Measurements from ENCODE around the gene PTGES3L. TPM values are rescaled to one million over a fixed set of nuclear protein-coding genes. Genes with fewer than 3 reads are reported as not detected.

The PTGES3L gene
- total RNA-seq, 2 donors from 2014 or later = 3.4 to 3.9 TPM

DNA sequence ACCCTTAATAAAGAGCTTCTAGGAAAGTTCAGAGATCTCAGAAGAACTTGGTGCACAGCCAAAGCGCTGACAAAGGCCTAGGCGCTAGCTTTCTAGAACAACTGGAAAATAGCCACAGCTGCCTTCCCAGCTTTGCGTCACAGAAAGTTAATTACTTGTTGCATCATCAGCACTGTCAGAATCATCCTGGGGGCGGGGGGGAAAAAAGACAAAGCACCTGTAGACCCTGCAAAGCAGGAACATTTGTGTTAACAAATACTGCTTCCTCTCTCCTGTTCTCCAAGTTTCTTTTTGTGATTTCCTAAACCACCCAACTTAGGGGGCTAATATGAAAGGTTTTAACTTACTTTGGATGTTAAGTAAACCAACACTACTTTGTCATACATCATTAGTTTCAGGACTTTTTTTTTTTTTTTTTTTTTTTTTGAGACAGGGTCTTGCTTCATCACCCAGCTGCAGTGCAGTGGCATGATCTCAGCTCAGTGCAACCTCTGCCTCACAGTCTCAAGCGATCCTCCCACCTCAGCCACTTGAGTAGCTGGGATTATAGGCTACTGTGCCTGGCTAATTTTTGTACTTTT, 10.8 kb downstream of the PTGES3L start:
- Histone ChIP-seq H3K27ac (no peak overlapping the region), H3K4me1 (replicated peaks) (no peaks in the 10 kb centered on the region), H3K36me3 (no peaks in the 10 kb centered on the region), H3K9me3 (no peaks in the 10 kb centered on the region), H3K27me3 (replicated peaks; ENCODE audit: insufficient read depth) (no peaks in the 10 kb centered on the region), H3K4me3 (no peak overlapping the region)
- TF ChIP-seq POLR2A (IDR thresholded peaks at IDR 0.05) (no peak), POLR2AphosphoS5 (IDR thresholded peaks at IDR 0.05) (no peak), CTCF (IDR thresholded peaks at IDR 0.05) (no peak)
- no peak for DNase-seq (ENCODE audit: low spot score)
- intact Hi-C loops (cut with DNase I) = no loop called here
- 41% methylated on average over 5 of the region's 5 CpGs for WGBS

- no peak overlapping the region for H3K4me3 ChIP-seq
- no peak overlapping the region for H3K27ac ChIP-seq
- 33% methylated on average over 1 of the region's 1 CpG for WGBS
- H3K9me3 ChIP-seq = no peaks in the 10 kb centered on the region
- intact Hi-C loops (cut with DNase I) = no loop called here
- H3K4me1 ChIP-seq (replicated peaks) = no peaks in the 10 kb centered on the region
- no peaks in the 10 kb centered on the region for H3K27me3 ChIP-seq (replicated peaks; ENCODE audit: insufficient read depth)
- TF ChIP-seq POLR2AphosphoS5 (IDR thresholded peaks at IDR 0.05) = no peak
- TF ChIP-seq POLR2A (IDR thresholded peaks at IDR 0.05) = no peak
- no peak for TF ChIP-seq CTCF (IDR thresholded peaks at IDR 0.05)
- H3K36me3 ChIP-seq = no peaks in the 10 kb centered on the region
- DNase-seq (ENCODE audit: low spot score) = no peak
These were observed 12.0 kb downstream of the PTGES3L start for GRCh38 chr17:42967925-42968324.

- no peaks in the 10 kb centered on the region for H3K27me3 ChIP-seq (replicated peaks; ENCODE audit: insufficient read depth)
- no peaks in the 10 kb centered on the region for H3K4me1 ChIP-seq (replicated peaks)
- peaks cover 3 to 6% of the 10 kb centered on the region in 2 donors for H3K36me3 ChIP-seq
- DNase-seq (ENCODE audit: low spot score) = peak; percentile 88
- WGBS = 2% methylated on average over 43 of the region's 43 CpGs
- peak within 1 kb of the TSS; percentile 57 to 61 for H3K4me3 ChIP-seq
- H3K27ac ChIP-seq = peak within 1 kb of the TSS; percentile 81 to 88
- intact Hi-C loops (cut with DNase I) = no loop called here
- TF ChIP-seq POLR2A (IDR thresholded peaks at IDR 0.05) = peak; percentile 48
- peak; percentile 100 for TF ChIP-seq POLR2AphosphoS5 (IDR thresholded peaks at IDR 0.05)
- peak in 1 of 4 experiments; percentile 28 for TF ChIP-seq CTCF (IDR thresholded peaks at IDR 0.05)
- no peaks in the 10 kb centered on the region for H3K9me3 ChIP-seq
These were observed 15.5 kb downstream of the PTGES3L start, which contains the start of gene AARSD1 for GRCh38 chr17:42964161-42964932. AARSD1 (minus strand) TSS chr17:42964454; CDS start chr17:42964440, 14 bp downstream.

- H3K4me1 ChIP-seq (replicated peaks) = no peaks in the 10 kb centered on the region
- intact Hi-C loops (cut with DNase I) = no loop called here
- 86% methylated on average over 1 of the region's 1 CpG for WGBS
- DNase-seq (ENCODE audit: low spot score) = peak; percentile 60
- H3K27me3 ChIP-seq (replicated peaks; ENCODE audit: insufficient read depth) = no peaks in the 10 kb centered on the region
- no peak overlapping the region for H3K4me3 ChIP-seq
- no peak for TF ChIP-seq CTCF (IDR thresholded peaks at IDR 0.05)
- no peak for TF ChIP-seq POLR2A (IDR thresholded peaks at IDR 0.05)
- no peak for TF ChIP-seq POLR2AphosphoS5 (IDR thresholded peaks at IDR 0.05)
- H3K27ac ChIP-seq = no peak overlapping the region
- H3K9me3 ChIP-seq = no peaks in the 10 kb centered on the region
- H3K36me3 ChIP-seq = peaks cover 5 to 7% of the 10 kb centered on the region in 2 donors
These were observed 26.2 kb downstream of the PTGES3L start for GRCh38 chr17:42953669-42954068.
